GM12892 (cell line): ENCODE data around the gene SOX3.

Experiments
- POLR2A ChIP-seq: IDR thresholded peaks from 2 replicates; pipeline ENCODE4 v1.6.1; 2011; ENCODE audit warnings: low read depth, low read length, control low read depth
- POLR2AphosphoS5 ChIP-seq: IDR thresholded peaks from 2 replicates; pipeline ENCODE4 v1.6.1; 2011; ENCODE audit warnings: low read depth, low read length, control low read depth
- TAF1 ChIP-seq: IDR thresholded peaks from 2 replicates; pipeline ENCODE4 v1.6.1; 2011; ENCODE audit warnings: low read depth, mild to moderate bottlenecking, control low read depth, low read length, borderline replicate concordance

DNA sequence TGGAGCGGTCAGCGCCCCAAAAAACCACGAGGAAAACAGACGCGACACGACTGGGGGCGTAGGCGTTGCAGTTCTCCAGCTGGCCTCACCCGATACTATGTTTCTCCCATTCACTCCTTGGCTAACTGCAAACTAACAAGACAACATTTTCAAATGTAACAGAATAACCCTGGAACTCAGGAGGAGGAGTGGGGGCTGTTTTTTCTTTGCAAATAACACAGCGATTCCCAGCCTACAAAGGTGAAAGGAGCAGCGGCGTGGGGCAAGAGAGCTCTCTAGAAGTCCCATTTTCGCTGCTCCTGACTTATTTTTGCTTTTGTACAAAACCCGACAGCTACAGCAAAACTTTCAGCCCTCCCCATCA, 1.6 kb downstream of the SOX3 start:
- TF ChIP-seq POLR2AphosphoS5 (no peak), POLR2A (no peak), TAF1 (no peak)
